GM10248 (cell line): ENCODE results near the gene KCNG2.

ENCODE experiments used
- CTCF ChIA-PET: fragments of 300-600 bp; sonication (Branson Sonifier 250); formaldehyde crosslinking; extraction: SDS; loops from one replicate; lab custom pipeline; 2021; ENCODE audit warnings: antibody characterized with exemption; lab: Yijun Ruan, JAX
- POLR2A ChIA-PET: fragments of 350-650 bp; sonication (Branson Sonifier 250); formaldehyde crosslinking; extraction: SDS; loops from one replicate; lab custom pipeline; 2020; ENCODE audit warnings: antibody characterized with exemption; lab: Yijun Ruan, JAX
- DNase-seq: peaks from one replicate; pipeline ENCODE4 v3.0.0; 2012; ENCODE audit errors: extremely low spot score
- TF ChIP-seq, protein P1 (sequence below): IDR thresholded peaks from 2 replicates; pipeline ENCODE4 v1.5.1; 2012; ENCODE audit warnings: mild to moderate bottlenecking, low read depth; ENCODE audit errors: extremely low read depth, missing control alignments, control extremely low read depth

KCNG2 gene

DNA sequence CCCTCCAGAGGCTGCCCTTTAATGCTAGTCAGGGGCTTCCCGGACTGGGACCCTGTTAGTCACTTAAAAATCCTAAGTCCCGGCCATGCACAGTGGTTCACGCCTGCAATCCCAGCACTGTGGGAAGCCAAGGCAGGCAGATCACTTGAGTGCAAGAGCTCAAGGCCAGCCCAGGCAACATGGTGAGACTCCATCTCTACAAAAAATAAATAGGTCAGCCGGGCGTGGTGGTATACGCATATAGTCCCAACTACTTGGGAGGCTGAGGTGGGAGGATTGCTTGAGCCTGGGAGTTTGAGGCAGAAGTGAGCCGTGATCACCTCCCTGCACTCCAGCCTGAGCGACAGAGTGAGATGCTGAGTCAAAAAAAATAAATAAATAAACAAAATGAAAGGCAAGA lies 17.2 kb upstream of the KCNG2 start:
- TF ChIP-seq, protein P1, sequence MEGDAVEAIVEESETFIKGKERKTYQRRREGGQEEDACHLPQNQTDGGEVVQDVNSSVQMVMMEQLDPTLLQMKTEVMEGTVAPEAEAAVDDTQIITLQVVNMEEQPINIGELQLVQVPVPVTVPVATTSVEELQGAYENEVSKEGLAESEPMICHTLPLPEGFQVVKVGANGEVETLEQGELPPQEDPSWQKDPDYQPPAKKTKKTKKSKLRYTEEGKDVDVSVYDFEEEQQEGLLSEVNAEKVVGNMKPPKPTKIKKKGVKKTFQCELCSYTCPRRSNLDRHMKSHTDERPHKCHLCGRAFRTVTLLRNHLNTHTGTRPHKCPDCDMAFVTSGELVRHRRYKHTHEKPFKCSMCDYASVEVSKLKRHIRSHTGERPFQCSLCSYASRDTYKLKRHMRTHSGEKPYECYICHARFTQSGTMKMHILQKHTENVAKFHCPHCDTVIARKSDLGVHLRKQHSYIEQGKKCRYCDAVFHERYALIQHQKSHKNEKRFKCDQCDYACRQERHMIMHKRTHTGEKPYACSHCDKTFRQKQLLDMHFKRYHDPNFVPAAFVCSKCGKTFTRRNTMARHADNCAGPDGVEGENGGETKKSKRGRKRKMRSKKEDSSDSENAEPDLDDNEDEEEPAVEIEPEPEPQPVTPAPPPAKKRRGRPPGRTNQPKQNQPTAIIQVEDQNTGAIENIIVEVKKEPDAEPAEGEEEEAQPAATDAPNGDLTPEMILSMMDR = no peak
- ChIA-PET CTCF (no interaction called here), POLR2A (no interaction called here)
- DNase-seq = no peak

DNA sequence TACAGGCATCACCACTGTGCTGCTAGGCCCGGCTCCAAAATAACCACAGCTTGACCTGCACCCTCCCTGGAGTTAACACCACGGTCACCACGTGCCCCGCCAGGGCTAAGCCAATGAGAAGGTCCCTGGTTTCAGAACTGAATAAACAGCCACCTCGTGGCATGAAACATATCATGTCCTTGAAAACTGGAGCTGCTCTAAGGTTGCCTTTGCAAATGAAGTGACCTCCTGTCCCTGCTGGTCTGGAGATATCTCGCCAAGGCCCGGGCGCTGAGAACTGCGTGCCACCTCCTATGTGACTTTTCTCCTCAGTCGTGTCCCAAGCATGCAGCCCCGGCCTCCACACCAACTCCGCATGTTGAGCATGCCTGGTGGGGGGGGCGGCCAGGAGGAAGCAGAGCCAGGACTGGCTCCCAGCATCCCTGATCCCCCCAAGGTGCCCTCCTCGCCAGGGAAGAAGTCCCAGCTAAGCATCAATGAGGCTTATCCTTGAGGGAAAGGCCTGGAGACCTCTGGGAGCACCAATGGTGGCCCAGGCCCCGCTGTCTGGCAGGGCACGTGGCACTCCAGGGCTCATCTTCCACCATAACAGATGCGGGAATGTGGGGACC lies 16.3 kb upstream of the KCNG2 start:
- CTCF ChIA-PET = no interaction called here
- DNase-seq = no peak
- POLR2A ChIA-PET = no interaction called here
- TF ChIP-seq, protein P1 = no peak

DNA sequence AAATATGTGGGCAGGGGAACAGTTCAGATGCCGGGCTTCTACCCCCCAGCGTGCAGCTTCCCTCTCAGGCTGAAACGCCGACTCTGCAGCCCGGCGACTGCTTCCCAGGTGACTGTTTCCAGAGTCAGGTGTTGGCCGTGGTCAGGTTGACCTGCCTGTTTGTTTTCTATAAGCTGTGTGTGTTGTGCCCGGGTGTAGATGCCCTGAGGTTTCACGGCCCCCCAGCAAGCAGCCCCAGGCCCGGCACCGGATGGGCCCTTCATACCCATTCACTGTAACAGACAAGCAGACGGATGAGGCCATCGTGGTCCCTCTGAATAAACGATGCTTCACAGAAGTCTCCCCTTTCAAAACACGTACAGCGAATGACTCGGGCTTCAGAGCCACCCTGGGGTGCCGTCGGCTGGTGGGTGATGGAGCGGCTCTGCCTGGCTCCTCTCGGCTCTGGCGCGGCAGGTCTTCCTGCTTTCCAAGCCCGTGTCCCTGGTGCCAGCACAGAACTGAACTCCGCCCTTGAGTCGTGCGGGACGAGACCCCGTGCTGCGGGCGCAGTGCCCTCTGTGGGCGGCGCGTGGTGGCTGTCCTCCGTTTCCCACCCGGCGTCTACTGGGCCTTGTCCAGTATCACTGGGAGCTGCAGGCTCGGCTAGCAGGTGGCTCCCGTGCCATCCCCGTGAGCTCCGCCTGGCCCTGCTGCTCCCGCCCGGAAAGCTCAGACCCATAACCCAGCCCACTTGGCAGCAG lies 15.0 kb upstream of the KCNG2 start:
- POLR2A ChIA-PET = no interaction called here

DNA sequence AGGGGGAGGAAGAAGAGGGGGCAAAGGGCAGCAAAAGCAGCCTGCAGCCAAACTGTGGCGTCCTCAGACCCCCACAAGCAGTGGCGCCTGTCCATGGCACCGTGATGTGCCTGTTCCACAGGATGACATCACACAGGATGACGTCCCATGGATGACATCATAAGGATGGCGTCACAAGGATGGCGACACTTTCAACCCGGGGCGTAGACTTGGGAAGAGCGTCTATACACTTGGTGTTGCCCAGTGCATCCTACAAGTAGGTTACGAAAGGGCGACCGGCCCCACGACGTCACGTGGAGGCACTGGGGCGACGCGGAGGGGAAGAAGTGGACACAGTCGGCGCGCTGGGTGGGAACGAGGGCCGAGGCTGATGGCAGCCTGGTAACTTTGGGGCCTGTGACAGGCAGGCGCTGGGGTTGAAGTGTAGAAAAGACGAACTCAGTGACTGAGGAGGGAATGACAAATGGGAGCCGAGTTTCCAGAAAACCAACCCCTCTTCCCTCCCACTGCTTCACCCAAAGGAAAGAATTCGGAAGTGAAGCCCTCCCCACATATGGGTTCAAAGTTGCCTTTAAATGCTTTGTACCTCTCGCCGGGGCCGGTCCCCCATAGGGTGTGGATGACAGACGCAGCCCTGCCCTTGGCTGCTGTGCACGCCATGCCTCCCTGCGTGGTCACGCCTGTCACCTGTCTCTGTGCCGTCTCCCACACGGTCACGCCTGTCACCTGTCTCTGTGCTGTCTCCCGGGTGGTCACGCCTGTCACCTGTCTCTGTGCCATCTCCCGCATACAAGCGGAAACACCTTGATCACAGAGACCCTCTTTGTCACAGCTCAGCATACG lies 13.4 kb upstream of the KCNG2 start:
- DNase-seq = no peak
- POLR2A ChIA-PET = no interaction called here
- CTCF ChIA-PET = no interaction called here

More for the DNA sequence above, 15.0 kb upstream of the KCNG2 start:
- TF ChIP-seq, protein P1 = no peak
- CTCF ChIA-PET = no interaction called here
- DNase-seq = no peak

DNA sequence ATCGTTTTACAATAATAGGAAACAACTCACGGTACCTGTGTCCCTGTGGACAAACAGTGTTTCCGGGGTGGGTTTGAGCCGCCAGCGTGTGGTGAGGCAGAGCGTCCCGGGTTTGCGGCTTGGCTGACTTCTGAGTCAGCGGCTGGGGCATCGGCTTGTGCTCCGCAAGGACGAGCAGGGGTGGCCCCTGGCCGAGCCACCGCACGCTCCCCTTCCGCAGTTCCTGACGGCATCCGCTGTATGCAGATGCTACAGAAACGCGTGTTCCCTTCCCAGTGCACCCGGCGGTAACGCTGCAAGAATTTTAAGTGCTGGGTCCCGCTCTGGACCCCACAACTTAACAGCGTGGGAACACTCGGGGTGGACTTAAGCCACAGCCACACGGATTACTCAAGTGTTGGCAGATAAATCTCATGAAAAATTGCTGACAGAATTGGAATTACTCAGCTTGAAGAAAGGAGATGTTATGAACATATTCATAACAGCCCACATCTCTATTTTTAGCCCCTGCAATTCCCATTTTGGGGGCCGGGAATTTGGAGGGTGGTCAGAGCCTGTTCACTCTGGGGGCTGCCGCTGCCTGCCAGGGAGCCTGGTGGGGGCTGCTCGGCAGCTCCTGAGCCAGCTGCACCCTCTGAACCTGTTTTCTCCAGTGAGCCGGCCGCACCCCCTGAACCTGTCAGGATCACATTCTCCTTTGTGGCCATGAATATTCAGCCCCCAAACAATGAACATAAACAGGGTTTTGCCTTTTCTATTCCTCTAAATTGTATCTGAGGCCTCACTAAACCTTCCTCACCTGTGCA lies 12.6 kb upstream of the KCNG2 start:
- no peak for DNase-seq
- TF ChIP-seq, protein P1 = no peak
- POLR2A ChIA-PET = no interaction called here
- CTCF ChIA-PET = interaction anchor here (0.8 kb wide), 1 partner anchor 26 kb away, joined by 3 read pairs; no protein-coding TSS in a partner anchor

More for the DNA sequence above, 13.4 kb upstream of the KCNG2 start:
- TF ChIP-seq, protein P1 = no peak
